ENCODE data around the gene PIGN.

- TF ChIP-seq EZH2 (IDR thresholded peaks at IDR 0.05; ENCODE audit: low read depth, low read length, severe bottlenecking) (no peak), TCF12 (IDR thresholded peaks at IDR 0.05; ENCODE audit: low read depth, low read length) (no peak), CTCF (IDR thresholded peaks at IDR 0.05; ENCODE audit: control extremely low read depth in 1 of 3, insufficient read depth in 1 of 3, low read depth in 1 of 3, low read length in 3 of 3) (no peak), HDAC6 (IDR thresholded peaks at IDR 0.05; ENCODE audit: low read depth, low read length) (no peak), SUZ12 (IDR thresholded peaks at IDR 0.05; ENCODE audit: low read length) (no peak), RFX5 (IDR thresholded peaks at IDR 0.05; ENCODE audit: borderline replicate concordance, low read depth, low read length) (no peak), POLR2A (IDR thresholded peaks at IDR 0.05; ENCODE audit: control extremely low read depth in 1 of 2, low read depth in 2 of 2, low read length in 2 of 2) (no peak), MAX (IDR thresholded peaks at IDR 0.05) (no peak)
Measured at GRCh38 chr18:62018759-62019041, 168.2 kb downstream of the PIGN start.

Data from H1 (cell line).